ENCODE results near the gene RAD51B.

RAD51B gene

GRCh38 chr14:68172216-68172615 is 352.6 kb downstream of the RAD51B start:
- Histone ChIP-seq H3K27ac (replicated peaks) (no peak overlapping the region), H3K4me3 (replicated peaks; ENCODE audit: insufficient read depth, low read length) (no peak overlapping the region), H3K27me3 (ENCODE audit: insufficient read depth, poor library complexity, severe bottlenecking) (no peaks in the 10 kb centered on the region)
- TF ChIP-seq, protein P1, sequence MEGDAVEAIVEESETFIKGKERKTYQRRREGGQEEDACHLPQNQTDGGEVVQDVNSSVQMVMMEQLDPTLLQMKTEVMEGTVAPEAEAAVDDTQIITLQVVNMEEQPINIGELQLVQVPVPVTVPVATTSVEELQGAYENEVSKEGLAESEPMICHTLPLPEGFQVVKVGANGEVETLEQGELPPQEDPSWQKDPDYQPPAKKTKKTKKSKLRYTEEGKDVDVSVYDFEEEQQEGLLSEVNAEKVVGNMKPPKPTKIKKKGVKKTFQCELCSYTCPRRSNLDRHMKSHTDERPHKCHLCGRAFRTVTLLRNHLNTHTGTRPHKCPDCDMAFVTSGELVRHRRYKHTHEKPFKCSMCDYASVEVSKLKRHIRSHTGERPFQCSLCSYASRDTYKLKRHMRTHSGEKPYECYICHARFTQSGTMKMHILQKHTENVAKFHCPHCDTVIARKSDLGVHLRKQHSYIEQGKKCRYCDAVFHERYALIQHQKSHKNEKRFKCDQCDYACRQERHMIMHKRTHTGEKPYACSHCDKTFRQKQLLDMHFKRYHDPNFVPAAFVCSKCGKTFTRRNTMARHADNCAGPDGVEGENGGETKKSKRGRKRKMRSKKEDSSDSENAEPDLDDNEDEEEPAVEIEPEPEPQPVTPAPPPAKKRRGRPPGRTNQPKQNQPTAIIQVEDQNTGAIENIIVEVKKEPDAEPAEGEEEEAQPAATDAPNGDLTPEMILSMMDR (IDR thresholded peaks at IDR 0.05; ENCODE audit: insufficient read depth, low read length) = no peak
- TF ChIP-seq SPI1 (IDR thresholded peaks at IDR 0.05; ENCODE audit: borderline replicate concordance, low read depth) = no peak
- TF ChIP-seq, protein P2, sequence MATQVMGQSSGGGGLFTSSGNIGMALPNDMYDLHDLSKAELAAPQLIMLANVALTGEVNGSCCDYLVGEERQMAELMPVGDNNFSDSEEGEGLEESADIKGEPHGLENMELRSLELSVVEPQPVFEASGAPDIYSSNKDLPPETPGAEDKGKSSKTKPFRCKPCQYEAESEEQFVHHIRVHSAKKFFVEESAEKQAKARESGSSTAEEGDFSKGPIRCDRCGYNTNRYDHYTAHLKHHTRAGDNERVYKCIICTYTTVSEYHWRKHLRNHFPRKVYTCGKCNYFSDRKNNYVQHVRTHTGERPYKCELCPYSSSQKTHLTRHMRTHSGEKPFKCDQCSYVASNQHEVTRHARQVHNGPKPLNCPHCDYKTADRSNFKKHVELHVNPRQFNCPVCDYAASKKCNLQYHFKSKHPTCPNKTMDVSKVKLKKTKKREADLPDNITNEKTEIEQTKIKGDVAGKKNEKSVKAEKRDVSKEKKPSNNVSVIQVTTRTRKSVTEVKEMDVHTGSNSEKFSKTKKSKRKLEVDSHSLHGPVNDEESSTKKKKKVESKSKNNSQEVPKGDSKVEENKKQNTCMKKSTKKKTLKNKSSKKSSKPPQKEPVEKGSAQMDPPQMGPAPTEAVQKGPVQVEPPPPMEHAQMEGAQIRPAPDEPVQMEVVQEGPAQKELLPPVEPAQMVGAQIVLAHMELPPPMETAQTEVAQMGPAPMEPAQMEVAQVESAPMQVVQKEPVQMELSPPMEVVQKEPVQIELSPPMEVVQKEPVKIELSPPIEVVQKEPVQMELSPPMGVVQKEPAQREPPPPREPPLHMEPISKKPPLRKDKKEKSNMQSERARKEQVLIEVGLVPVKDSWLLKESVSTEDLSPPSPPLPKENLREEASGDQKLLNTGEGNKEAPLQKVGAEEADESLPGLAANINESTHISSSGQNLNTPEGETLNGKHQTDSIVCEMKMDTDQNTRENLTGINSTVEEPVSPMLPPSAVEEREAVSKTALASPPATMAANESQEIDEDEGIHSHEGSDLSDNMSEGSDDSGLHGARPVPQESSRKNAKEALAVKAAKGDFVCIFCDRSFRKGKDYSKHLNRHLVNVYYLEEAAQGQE (IDR thresholded peaks at IDR 0.05; ENCODE audit: insufficient replicate concordance, low read depth) = no peak
- TF ChIP-seq GABPA (IDR thresholded peaks at IDR 0.05; ENCODE audit: low read depth) = no peak
- no peak for TF ChIP-seq POLR2AphosphoS5 (IDR thresholded peaks at IDR 0.05; ENCODE audit: low read depth)
- DNase-seq (ENCODE audit: low read depth in 1 of 2, low spot score in 1 of 2) = no peak

DNA sequence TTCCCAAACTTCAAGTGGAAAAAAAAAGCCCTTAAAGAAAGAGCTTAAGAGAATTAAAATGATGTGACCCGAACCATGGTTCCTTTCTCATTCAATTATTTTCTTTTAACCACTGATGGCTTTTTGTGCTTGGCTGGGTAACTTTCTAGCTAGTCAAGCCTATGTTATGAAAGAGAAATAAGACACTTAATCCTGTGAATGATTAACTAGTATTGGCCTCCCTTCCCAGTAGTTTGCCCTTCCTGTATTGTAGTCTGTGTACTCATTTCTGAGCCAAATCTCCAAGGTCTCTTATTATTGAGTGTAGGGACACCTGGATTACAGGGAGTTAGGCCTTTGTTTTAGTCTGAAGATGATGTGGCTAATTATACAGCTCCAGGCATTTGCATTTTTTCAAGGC is 353.0 kb downstream of the RAD51B start:
- Histone ChIP-seq H3K27me3 (ENCODE audit: insufficient read depth, poor library complexity, severe bottlenecking) (no peaks in the 10 kb centered on the region), H3K27ac (replicated peaks) (no peak overlapping the region), H3K4me3 (replicated peaks; ENCODE audit: insufficient read depth, low read length) (no peak overlapping the region)
- no peak for DNase-seq (ENCODE audit: low read depth in 1 of 2, low spot score in 1 of 2)
- TF ChIP-seq SPI1 (IDR thresholded peaks at IDR 0.05; ENCODE audit: borderline replicate concordance, low read depth) (no peak), GABPA (IDR thresholded peaks at IDR 0.05; ENCODE audit: low read depth) (no peak), POLR2AphosphoS5 (IDR thresholded peaks at IDR 0.05; ENCODE audit: low read depth) (no peak)
- TF ChIP-seq, protein P2 (IDR thresholded peaks at IDR 0.05; ENCODE audit: insufficient replicate concordance, low read depth) = no peak
- TF ChIP-seq, protein P1 (IDR thresholded peaks at IDR 0.05; ENCODE audit: insufficient read depth, low read length) = no peak

DNA sequence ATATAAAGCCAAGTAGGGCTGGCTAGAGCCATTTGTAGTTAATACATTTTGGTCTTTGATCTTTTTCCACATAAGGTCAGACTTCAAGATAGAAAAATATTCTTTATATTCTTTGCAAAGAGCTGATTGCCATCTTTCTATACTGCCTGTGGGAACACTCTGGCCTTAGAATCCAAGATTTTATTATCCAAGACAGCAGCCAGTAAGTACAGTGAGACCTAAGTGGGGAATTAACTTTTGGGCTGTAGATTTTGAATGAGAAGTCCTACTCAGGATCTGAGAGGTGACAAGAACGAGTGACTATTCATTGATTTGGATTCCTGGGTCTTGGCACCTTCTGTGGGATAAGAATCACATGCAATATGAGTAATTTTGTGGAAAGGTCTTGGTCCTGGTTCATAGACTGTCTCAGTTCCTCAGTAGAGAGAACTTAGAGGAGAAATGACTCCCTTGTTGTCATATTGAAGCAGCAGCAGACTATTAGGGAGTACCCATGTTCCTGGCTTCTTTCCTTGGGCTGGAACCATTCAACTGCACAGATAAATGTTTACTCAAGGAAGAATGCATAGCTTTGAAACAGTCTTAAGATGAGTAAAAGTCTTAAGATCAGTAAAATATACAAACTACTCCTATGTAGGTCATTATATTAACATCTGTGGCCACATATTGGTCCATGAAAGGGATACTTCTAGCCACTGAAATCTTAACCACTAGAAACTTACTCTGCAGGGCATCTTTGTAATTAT is 353.8 kb downstream of the RAD51B start:
- no peak overlapping the region for H3K4me3 ChIP-seq (replicated peaks; ENCODE audit: insufficient read depth, low read length)
- no peaks in the 10 kb centered on the region for H3K27me3 ChIP-seq (ENCODE audit: insufficient read depth, poor library complexity, severe bottlenecking)
- no peak overlapping the region for H3K27ac ChIP-seq (replicated peaks)
- no peak for DNase-seq (ENCODE audit: low read depth in 1 of 2, low spot score in 1 of 2)
- TF ChIP-seq GABPA (IDR thresholded peaks at IDR 0.05; ENCODE audit: low read depth) (no peak), SPI1 (IDR thresholded peaks at IDR 0.05; ENCODE audit: borderline replicate concordance, low read depth) (no peak), POLR2AphosphoS5 (IDR thresholded peaks at IDR 0.05; ENCODE audit: low read depth) (no peak)
- TF ChIP-seq, protein P2 (IDR thresholded peaks at IDR 0.05; ENCODE audit: insufficient replicate concordance, low read depth) = no peak
- TF ChIP-seq, protein P1 (IDR thresholded peaks at IDR 0.05; ENCODE audit: insufficient read depth, low read length) = no peak

Data from HL-60 (cell line).